GM21381 (cell line): ENCODE data around the gene KRTAP20-3.

Experiments
- ATAC-seq: cut with Tn5 transposase; IDR thresholded peaks from one replicate; pipeline ENCODE4 v1.9.1; 2021; ENCODE audit warnings: mild to moderate bottlenecking, moderate library complexity; ENCODE audit not compliant: unreplicated experiment

Gene KRTAP20-3

GRCh38 chr21:30680586-30680985 is 37.9 kb downstream of the KRTAP20-3 start:
- ATAC-seq, result no peak

DNA sequence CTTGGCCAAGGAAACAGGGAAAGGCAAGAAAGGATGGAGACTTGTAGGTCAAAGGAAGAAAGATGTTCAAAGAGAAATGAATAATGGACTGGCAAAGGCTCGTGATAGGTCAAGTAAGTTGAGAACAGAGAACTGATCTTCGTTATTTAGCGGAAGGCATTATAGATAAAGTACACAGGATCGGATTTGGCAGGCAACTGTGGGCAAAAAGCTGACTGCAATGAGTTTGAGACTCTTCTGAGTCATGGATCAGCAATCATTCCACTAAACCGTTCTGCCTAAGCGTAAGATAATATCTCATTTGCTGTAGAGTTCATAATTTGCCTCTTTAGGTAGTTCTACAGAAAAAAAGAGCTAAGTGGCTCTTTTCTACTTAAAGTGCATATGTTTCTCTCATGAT is 41.8 kb downstream of the KRTAP20-3 start:
- no peak for ATAC-seq

DNA sequence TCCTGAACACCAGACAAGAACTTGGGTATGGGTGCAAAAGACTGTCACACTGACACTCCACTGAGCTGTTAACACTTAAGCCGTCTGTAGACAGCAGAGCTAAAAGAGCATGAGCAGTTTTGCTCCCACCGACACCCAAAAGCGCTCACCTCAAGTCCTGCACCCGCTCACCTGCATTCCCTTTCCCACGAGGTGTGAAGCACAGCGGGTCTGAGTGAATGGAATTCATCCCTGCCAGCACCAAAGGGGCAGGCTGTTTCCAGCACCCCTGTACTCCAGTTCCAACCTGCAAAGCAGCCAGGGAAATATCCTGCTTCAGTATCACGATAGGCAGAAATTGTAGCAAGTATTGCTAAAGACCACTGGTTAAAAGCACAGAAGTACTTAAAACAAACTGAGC is 47.2 kb downstream of the KRTAP20-3 start:
- ATAC-seq, result no peak
